NCI-H2171 (cell line): ENCODE results near the gene TRAPPC5.
A peak's percentile ranks its signal among the peaks of the same experiment; 100 is the strongest.
"Not testable (repeated sequence)": the region's sequence is repeated elsewhere in the genome, so short reads cannot be mapped to it uniquely, and the experiment has no call there.

Experiments
- DNase-seq: peaks from one replicate; lab custom pipeline; 2025; lab: John Stamatoyannopoulos, UW

The TRAPPC5 gene

DNA sequence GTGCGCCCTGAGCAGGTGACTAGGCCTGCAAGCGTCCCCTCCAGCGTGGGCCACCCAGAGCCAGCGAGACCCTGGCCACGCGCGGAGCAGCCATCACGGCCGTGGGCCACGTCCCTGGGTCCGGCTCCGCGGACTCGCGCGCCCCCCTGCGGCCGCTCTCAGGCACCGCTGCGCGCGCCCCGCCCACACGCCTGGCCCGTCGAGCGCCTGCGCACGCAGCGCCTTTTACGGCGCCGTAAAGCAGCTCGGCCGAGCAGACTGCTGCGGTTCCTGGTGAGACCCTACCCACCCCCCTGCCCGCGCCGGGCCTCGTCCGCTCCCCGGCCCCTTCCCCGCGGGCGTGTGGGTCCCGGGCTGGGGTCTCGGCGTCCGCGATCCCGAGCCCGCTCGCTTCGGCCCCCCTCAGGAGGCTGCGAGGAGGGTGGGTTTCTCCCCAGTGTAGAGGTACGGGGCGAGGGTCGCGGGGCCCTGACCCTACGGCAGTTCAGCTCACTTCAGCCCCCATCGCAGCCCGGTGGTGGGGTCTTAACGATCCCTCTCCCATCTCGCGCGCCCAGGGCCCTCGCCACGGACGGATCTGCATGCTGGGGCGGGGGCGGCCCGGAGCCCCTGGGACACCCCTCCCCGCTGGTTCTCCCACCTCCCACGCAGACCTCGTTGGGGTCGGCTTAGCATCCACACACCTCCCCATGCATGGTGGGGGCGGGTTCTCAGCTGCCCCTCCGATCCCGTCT lies at the start of gene TRAPPC5:
TSS of gene TRAPPC5 (plus strand) at position 228 of the 734 bp plus-strand sequence. CDS start 1,421 bp downstream, outside the sequence.
- peak; percentile 78 for DNase-seq

DNA sequence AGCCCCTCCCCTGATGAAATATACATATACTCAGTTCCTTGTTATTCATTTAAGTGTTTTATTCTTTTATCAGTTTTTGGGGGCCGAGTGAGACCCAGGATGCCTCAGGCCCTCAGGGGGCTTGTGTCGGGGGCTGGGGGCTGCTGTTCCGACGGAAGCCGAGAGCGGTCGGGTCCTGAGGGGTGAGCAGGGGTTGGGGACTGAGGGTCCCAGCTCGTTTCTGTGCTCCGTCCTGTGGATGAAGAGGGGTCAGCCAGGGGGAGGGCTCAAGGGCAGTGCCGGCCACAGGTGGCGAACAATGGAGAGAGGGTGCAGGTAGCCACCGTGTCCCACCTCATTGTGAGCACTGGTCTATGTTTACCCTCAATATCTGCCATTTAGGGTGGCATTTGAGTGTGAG lies 49.1 kb upstream of the TRAPPC5 start:
- DNase-seq: no peak

DNA sequence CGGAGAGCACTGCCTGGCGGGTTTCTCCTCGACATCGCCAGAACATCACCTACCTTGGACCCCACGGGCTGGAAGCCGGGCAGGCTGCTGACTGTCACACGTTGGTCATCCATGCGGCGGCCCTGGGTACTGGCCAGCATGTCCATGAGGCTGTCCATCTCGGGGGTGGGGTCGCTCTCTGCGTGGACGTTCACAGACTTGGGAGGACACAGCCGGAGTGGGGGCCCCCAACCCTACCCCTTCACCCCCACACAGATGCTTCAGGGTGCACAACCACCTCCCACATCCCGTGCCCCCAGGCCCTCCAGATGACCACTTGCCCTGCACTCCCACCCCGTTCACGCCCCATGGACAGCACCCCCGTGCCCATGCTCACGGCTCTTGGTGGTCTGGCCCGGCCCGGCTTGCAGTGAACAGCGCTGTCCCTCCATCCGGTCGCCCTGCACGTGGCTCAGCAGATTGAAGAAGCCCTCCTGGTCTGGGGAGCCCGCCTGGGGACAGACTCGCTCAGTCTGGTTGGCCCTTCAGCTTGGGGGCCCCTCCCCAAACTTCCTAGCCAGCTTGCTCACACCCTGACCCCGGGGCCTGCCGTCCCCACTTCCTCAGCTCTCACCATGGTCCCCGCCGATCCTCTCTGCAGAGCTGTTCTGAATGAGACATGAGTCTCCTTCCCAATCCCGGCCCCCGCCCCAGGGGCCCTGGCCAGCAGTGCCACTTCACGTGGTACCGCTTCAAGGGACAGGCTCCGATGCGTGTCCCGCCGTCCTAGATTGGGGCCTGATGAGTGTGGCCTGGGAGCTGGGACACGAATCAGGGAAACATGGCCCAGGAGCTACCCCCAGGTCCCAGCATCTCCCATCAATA lies 48.1 kb upstream of the TRAPPC5 start:
- no peak for DNase-seq

DNA sequence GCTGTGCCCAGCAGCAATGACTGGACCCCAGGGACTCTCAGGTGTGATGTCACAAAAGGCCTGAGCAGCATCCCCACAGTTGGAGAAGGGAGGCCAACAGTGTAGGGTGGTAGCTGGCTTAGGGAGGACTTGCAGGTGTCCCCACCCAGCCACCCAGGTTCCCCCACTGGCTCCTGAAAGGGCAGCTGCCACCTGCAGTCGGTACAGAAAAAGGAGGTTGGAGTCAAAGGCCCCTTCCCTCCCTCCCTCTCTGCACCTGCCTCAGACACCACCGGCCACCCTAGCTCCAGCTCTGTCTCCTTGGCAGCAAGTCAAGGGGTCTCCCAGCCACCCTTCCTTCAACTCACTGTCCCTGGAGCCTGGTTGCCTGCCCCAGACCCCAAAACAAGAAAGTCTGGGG lies 46.9 kb upstream of the TRAPPC5 start, which contains the start of gene PCP2:
TSS of gene PCP2 (minus strand) at position 22 of the 400 bp plus-strand sequence. CDS start 262 bp downstream, outside the sequence.
- no peak for DNase-seq

DNA sequence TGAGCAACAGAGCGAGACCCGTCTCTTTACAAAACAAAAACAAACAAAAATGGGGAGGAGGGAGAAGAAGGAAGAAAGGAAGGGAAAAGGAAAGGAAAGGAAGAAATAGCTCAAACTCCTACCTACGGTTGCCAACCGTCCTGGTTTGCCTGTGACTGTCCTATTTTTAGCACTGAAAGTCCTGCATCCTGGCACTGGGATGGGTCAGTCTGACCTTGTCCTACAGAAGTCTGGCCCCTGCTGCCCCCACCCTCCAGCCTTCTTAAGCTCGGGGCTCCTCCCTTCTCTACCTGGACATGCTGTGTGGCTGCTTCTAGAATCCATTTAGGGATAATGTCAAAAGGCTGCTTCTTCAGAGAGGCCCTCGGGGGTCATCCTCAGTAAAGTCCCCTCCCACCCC lies 45.0 kb upstream of the TRAPPC5 start:
- no peak for DNase-seq

DNA sequence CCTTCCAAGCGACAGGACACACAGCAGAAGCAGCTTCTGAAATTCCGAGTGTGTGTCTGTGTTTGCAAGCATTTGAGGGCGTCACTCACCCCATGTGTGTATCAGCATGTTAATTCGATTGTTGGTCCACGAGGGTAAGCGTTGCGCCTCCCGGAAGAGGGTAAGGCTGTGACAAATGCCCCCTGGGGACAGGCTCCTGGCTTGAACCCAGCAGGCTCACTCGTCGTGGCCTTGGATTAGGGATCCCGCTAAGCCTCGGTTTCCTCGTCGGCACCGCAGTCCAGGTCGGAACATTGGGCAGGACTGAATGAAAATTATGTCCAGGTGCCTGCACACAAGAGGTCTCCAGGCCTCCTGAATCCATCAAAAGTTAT lies 44.3 kb upstream of the TRAPPC5 start:
- no peak for DNase-seq

DNA sequence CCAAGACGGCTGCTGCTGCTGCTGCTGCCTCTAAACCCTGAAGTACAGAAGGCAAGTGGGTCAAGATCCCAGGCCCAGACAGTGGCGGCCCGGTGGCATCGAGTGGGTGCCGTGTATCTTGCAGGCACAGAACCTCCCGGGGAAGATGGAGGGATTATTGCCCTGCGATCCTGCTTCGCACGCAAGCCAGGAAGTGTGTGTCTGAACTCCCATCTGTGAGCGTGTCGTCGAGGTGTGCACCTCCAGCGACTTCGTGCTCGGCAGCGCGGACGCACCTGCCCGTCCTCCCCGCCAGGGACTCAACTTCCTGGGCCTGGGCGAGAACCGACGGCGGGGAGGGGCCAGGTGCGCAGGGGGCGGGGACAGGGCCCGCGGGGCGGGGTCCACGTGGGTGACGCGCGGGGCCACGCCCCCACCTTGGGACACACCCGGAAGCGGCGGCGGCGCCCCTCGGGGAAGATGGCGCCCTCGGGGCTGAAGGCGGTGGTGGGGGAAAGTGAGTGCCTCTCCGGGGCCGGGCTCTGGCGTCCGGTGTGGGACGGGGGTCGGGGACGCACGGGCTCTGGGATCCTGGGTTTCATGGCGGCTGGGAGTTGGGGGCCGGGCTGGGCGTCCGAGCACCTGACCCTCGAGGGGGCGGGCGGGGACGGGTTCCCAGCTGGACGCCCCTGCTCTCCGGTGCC lies 43.8 kb upstream of the TRAPPC5 start, which contains the start of gene STXBP2:
TSS of gene STXBP2 (plus strand) at position 420 of the 683 bp plus-strand sequence. CDS start at position 460, 40 bp downstream.
- peak; percentile 82 for DNase-seq

DNA sequence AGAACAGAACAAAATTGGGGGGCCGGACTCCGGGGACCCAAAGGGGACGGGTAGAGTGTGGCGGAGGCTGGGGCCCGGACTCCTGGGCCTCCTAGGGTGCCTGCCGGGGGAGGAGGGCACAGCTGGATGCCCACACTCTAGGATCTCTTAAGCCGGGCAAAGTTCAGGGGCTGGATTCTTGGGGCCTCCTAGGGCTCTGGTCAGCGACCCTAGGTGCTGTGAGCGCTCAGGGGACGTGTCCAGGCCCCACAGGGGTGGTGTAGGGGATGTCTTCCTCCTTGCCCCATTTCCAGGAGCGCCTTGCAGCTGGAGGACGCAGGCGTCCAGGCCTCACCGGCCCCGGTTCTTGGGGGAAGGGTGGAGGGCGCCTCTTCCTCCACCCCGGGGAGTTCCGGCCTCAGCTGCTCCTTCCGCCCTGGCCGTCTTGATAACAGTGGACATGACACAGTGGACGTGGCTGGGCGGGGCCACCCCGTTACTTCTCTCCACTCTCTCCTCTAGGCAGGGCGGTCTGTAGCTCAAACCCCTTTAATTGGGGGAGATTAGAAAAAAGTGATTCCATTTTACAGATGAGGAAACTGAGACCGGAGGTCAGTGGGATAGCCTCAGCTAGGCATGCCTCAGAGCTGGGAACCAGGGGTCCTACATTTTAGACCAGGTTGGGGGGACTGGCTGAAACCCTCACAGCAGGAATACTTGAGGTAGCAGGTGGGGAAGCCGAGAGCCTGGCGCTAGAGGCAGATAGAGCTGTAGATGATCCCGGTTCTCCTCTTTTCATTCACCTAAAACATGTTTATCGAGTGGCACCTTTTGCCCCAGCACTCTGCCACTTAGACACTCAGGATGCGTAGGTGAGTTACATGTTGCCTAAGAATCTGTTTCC lies 43.0 kb upstream of the TRAPPC5 start:
- DNase-seq: no peak

DNA sequence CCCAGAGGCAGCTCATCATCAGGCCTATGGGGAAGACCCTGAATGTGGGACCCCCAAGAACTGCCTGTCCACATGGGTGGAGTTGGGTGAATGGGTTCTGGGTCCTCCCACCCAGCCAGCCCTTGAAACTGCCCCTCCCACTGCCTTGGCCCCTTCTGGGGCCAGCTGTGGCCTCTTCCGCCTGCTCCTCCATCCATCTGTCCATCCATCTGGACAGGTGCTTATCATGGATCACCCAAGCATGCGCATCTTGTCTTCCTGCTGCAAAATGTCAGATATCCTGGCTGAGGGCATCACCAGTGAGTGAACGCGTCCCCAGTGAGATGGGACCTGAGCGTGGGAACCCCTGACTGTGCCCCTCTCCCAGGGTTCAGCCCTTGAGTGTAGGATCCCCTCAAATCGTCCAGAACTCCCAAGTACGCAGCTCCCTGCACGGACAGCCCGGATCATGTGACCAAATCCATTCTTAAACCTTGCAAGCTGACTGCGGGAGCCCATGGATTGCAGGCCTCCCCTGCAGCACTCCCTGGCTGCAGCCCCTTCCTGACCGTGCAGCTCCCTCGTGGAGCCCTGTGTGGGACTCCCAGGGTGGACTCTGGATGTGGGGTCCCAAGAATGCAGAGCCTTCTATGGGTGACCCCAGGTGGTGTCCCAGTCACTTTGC lies 41.7 kb upstream of the TRAPPC5 start:
- DNase-seq: peak; percentile 5

DNA sequence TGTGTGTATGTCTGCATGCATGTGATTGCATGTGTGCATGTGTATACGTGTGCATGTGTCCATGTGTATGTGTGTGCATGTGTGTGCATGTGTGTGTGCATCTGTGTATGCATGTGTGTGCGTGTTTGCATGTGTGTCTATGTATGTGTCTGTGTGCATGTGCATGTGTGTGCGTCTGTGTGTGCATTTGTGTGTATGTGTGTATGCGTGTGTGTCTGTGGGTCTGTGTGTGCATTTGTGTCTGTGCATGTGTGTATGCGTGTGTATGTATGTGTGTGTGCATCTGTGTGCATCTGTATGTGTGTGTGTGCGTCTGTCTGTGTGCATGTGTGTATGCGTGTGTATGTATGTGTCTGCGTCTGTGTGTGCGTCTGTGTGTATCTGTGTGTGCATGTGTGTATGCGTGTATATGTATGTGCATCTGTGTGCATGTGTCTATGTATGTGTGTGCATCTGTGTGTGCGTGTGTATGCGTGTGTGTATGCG lies 40.7 kb upstream of the TRAPPC5 start:
- no peak for DNase-seq

DNA sequence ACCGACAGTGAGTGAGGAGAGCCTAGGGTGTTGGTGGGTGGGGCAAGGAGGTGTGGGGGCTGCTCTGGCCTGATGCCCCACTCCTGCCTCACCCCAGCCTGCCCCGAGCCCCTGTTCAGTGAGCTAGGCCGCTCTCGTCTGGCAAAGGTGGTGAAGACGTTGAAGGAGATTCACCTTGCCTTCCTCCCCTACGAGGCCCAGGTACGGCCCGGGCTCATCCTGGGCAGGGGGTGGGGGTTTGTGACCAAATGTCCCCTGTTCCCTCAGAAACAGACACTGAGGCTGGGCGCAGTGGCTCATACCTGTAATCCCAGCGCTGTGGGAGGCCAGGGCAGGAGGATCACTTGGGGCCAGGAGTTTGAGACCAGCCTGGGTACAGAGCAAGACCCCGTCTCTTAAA lies 39.8 kb upstream of the TRAPPC5 start:
- no peak for DNase-seq

DNA sequence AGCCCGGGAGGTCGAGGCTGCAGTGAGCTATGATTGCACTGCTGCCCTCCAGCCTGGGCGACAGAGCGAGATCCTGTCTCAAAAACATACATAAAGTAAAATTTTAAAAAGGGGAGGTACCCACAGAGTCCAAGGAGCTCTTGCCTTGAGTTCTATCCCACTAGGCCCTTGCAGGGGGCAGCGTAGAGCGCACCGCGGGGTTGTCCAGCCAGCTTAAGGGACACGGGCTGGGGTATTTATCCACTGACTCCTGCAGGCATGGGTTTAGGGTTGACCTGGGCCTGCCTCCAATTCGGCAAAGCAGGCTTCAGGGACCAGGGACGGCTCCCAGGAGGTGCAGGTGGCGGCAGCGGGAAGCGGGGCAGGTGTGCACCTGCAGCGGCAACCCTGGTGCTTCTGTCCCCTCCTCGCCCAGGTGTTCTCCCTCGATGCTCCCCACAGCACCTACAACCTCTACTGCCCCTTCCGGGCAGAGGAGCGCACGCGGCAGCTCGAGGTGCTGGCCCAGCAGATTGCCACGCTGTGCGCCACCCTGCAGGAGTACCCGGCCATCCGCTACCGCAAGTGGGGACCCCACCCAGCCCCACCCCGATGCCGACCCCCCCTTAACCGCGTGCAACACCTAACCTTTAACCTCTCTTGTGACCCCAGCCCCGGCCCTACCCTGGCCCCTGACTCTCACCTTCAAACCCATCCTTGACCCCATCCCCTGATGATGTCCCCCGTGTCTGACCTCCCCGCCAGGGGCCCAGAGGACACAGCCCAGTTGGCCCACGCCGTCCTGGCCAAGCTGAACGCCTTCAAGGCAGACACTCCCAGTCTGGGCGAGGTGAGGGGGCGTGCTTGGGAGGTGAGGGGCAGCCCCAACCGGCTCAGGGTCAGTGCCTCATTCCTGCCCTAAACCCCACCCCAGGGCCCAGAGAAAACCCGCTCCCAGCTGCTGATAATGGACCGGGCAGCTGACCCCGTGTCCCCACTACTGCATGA lies 39.0 kb upstream of the TRAPPC5 start:
- DNase-seq: no peak

DNA sequence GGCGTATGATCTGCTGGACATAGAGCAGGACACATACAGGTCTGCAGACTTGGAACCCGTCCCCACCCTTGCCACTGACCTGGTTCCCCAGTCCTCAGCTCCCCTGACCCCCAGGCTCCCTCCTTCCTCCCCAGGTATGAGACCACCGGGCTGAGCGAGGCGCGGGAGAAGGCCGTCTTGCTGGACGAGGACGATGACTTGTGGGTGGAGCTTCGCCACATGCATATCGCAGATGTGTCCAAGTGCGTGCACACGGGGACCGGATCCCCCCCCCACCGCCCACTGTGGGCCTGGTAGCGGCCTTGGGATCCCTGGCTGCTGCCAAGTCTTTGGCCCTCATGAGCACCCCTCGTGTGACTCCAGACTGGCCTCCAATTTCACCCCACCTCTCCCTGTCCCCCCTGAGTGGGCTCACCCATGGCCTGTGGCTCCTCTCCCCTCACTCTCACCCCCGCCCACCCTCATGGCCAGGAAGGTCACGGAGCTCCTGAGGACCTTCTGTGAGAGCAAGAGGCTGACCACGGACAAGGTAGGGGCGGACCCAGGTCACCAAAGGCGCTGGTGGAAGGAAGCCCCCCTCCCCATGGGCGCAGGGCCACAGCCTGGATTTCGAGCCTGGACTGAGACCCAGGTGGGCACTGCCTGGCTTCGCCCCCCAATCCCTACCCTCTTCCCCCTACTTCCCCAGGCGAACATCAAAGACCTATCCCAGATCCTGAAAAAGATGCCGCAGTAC lies 38.2 kb upstream of the TRAPPC5 start:
- no peak for DNase-seq

DNA sequence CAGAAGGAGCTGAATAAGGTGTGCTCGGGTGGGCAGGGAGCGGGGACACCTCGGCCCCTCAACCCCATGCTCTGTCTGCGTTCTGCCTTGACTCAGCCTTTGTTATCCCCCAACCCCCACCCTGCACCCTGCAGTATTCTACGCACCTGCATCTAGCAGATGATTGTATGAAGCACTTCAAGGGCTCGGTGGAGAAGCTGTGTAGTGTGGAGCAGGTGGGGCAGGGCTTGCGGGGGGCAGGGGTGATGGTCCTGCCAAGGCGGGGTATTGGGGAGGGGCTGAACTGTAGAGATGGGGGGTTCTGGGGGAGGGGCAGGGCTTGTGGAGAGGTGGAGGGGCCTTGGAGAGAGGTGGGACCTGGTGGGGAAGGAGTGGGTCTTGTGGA lies 37.6 kb upstream of the TRAPPC5 start:
- no peak for DNase-seq

DNA sequence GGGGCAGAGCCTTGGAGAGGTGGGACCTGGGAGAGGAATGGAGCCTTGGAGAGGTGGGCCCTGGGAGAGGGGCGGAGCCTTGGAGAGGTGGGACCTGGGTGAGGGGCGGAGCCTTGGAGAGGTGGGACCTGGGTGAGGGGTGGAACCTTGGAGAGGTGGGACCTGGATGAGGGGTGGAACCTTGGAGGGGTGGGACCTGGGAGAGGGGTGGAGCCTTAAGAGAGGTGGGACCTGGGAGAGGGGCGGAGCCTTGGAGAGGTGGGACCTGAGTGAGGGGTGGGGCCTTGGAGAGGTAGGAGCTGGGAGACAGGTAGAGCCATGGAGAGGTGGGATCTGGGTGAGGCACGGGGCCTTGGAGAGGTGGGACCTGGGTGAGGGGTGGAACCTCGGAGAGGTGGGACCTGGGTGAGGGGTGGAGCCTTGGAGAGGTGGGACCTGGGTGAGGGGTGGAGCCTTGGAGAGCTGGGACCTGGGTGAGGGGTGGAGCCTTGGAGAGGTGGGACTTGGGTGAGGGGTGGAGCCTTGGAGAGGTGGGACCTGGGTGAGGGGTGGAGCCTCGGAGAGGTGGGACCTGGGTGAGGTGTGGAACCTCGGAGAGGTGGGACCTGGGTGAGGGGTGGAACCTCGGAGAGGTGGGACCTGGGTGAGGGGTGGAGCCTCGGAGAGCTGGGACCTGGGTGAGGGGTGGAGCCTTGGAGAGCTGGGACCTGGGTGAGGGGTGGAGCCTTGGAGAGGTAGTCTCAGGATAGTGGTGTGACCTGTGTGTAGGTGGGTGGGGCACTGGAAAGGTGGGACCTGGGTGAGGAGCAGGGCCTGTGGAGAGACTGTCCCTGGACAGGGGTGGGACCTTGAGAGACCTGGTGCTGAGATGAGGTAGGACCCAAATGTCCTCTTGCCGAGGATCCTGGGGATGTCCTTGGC lies 36.7 kb upstream of the TRAPPC5 start:
- DNase-seq: not testable (repeated sequence)

DNA sequence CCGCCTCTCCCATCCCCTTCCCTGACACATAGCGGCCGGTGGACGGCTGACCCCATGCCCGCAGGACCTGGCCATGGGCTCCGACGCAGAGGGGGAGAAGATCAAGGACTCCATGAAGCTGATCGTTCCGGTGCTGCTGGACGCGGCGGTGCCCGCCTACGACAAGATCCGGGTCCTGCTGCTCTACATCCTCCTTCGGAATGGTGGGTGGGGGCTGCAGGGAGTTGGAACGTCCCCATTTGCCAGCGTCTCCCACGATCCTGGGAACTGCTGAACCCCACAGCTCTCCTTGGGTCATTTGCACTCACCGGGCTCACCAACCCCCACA lies 36.1 kb upstream of the TRAPPC5 start:
- DNase-seq: no peak

DNA sequence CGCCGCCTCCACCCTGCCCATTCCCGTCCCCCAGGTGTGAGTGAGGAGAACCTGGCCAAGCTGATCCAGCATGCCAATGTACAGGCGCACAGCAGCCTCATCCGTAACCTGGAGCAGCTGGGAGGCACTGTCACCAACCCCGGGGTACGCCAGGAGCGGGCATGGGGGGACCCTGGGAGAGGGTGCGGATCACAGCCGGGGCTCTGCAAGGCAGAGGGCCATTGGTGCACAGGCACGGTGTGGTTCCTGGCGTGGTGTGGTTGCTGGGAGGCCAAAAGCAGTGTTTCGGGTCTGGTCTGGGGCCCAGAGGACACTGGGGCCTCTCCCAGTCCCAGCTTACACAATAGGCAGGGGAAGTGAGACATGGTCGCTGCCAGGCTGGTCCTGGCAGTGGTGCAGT lies 35.5 kb upstream of the TRAPPC5 start:
- no peak for DNase-seq
